ENCODE data around the gene CHN1. TPM values are rescaled to one million over a fixed set of nuclear protein-coding genes. Genes with fewer than 3 reads are reported as not detected.

The CHN1 gene
- total and polyA plus RNA-seq, 3 donors from 2014 or later: 30.1 to 47.7 (median 42.6) TPM

- Histone ChIP-seq H3K4me1 (no peaks in the 10 kb centered on the region), H3K27me3 (no peaks in the 10 kb centered on the region), H3K36me3 (ENCODE audit: low read depth, missing control alignments) (no peaks in the 10 kb centered on the region), H3K27ac (no peak overlapping the region), H3K9me3 (no peaks in the 10 kb centered on the region), H3K4me3 (no peak overlapping the region)
- DNase-seq: no peak
- intact Hi-C loops (cut with DNase I; ENCODE audit: low total_unique reads): no loop called here
- WGBS, 2 donors: 54 to 60% methylated on average over 3 of the region's 3 CpGs
- TF ChIP-seq CTCF (IDR thresholded peaks at IDR 0.05) (no peak), POLR2A (IDR thresholded peaks at IDR 0.05) (no peak)
These were observed 2.5 kb downstream of the CHN1 start for GRCh38 chr2:175002547-175003274.

- no peaks in the 10 kb centered on the region for H3K4me1 ChIP-seq
- H3K36me3 ChIP-seq (ENCODE audit: low read depth, missing control alignments): no peaks in the 10 kb centered on the region
- no peaks in the 10 kb centered on the region for H3K9me3 ChIP-seq
- TF ChIP-seq POLR2A (IDR thresholded peaks at IDR 0.05) (no peak), CTCF (IDR thresholded peaks at IDR 0.05) (no peak)
- H3K27me3 ChIP-seq: no peaks in the 10 kb centered on the region
- H3K27ac ChIP-seq: no peak overlapping the region
- H3K4me3 ChIP-seq: no peak overlapping the region
- WGBS, 2 donors: 86 to 89% methylated on average over 4 of the region's 4 CpGs
- intact Hi-C loops (cut with DNase I; ENCODE audit: low total_unique reads): no loop called here
- no peak for DNase-seq
These were observed 3.6 kb downstream of the CHN1 start for GRCh38 chr2:175001566-175001965.

GRCh38 chr2:174997110-174997509 is 8.1 kb downstream of the CHN1 start:
- no peak for DNase-seq
- Histone ChIP-seq H3K9me3 (no peaks in the 10 kb centered on the region), H3K27me3 (no peaks in the 10 kb centered on the region), H3K27ac (no peak overlapping the region), H3K4me1 (no peaks in the 10 kb centered on the region), H3K4me3 (no peak overlapping the region), H3K36me3 (ENCODE audit: low read depth, missing control alignments) (no peaks in the 10 kb centered on the region)
- intact Hi-C loops (cut with DNase I; ENCODE audit: low total_unique reads): no loop called here
- 84 to 88% methylated on average over 3 of the region's 3 CpGs for WGBS, 2 donors
- TF ChIP-seq POLR2A (IDR thresholded peaks at IDR 0.05) (no peak), CTCF (IDR thresholded peaks at IDR 0.05) (no peak)

GRCh38 chr2:174996622-174997021 is 8.6 kb downstream of the CHN1 start:
- 93 to 95% methylated on average over 2 of the region's 2 CpGs for WGBS, 2 donors
- Histone ChIP-seq H3K36me3 (ENCODE audit: low read depth, missing control alignments) (no peaks in the 10 kb centered on the region), H3K4me3 (no peak overlapping the region), H3K27me3 (no peaks in the 10 kb centered on the region), H3K27ac (no peak overlapping the region), H3K4me1 (no peaks in the 10 kb centered on the region), H3K9me3 (no peaks in the 10 kb centered on the region)
- intact Hi-C loops (cut with DNase I; ENCODE audit: low total_unique reads): no loop called here
- no peak for DNase-seq
- no peak for TF ChIP-seq CTCF (IDR thresholded peaks at IDR 0.05)
- TF ChIP-seq POLR2A (IDR thresholded peaks at IDR 0.05): no peak

GRCh38 chr2:174994381-174994780 is 10.8 kb downstream of the CHN1 start:
- H3K9me3 ChIP-seq: no peaks in the 10 kb centered on the region
- no peak overlapping the region for H3K4me3 ChIP-seq
- H3K27ac ChIP-seq: no peak overlapping the region
- TF ChIP-seq CTCF (IDR thresholded peaks at IDR 0.05) (no peak), POLR2A (IDR thresholded peaks at IDR 0.05) (no peak)
- WGBS, 2 donors: 76 to 95% methylated on average over 5 of the region's 5 CpGs
- no peaks in the 10 kb centered on the region for H3K36me3 ChIP-seq (ENCODE audit: low read depth, missing control alignments)
- no peak for DNase-seq
- no peaks in the 10 kb centered on the region for H3K4me1 ChIP-seq
- intact Hi-C loops (cut with DNase I; ENCODE audit: low total_unique reads): no loop called here
- H3K27me3 ChIP-seq: no peaks in the 10 kb centered on the region

All from testis (tissue), 3 donors.